Gastrocnemius medialis (tissue), 4 donors: ENCODE results near the gene FALEC.

ENCODE experiments used
- POLR2A ChIP-seq, 2 donors: fragments of 450-650 bp; IDR thresholded peaks; one replicate each; pipeline ENCODE4 v1.6.1; 2017; ENCODE audit warnings: antibody characterized with exemption in 2 of 2, mild to moderate bottlenecking in 2 of 2, moderate library complexity in 2 of 2
- TF ChIP-seq, protein P1 (sequence below), 5 experiments: fragments of 450-650 bp in 3 of 5; fragments of 200-600 bp in 2 of 5; sonication (generic) in 2 of 5; IDR thresholded peaks in 4 of 5; conservative IDR thresholded peaks in 1 of 5; 1 replicate in 4 of 5; 2 replicates in 1 of 5; pipeline ENCODE4 v1.5.1; 2016 to 2019; ENCODE audit warnings: antibody characterized with exemption in 5 of 5, mild to moderate bottlenecking in 3 of 5, moderate library complexity in 3 of 5

DNA sequence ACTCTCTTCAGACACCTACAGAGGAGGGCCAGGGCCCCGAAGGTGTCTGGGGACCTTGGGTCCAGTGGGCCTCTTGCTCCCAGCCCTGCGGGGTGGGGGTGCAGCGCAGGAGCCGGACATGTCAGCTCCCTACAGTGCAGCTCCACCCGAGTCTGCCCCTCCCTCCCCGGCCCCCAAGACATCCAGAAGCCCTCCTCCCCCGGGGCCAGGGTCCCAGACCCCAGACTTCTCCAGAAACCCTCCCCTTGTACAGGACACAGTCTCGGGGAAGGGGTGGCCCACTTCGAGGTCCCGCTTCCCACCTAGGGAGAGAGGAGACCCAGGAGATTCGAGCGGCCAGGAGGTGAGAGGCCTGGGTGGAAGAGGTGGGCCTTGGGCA, 37.3 kb downstream of the FALEC start:
- TF ChIP-seq POLR2A (IDR thresholded peaks at IDR 0.05) = no peak
- TF ChIP-seq, protein P1, sequence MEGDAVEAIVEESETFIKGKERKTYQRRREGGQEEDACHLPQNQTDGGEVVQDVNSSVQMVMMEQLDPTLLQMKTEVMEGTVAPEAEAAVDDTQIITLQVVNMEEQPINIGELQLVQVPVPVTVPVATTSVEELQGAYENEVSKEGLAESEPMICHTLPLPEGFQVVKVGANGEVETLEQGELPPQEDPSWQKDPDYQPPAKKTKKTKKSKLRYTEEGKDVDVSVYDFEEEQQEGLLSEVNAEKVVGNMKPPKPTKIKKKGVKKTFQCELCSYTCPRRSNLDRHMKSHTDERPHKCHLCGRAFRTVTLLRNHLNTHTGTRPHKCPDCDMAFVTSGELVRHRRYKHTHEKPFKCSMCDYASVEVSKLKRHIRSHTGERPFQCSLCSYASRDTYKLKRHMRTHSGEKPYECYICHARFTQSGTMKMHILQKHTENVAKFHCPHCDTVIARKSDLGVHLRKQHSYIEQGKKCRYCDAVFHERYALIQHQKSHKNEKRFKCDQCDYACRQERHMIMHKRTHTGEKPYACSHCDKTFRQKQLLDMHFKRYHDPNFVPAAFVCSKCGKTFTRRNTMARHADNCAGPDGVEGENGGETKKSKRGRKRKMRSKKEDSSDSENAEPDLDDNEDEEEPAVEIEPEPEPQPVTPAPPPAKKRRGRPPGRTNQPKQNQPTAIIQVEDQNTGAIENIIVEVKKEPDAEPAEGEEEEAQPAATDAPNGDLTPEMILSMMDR (IDR thresholded peaks at IDR 0.05 in 4 of 5, conservative IDR thresholded peaks at IDR 0.05 in 1 of 5) = no peak
